Smooth muscle cell of the brain vasculature (primary cell): ENCODE results near the gene CHKA.

Experiments used
- DNase-seq: peaks from one replicate; pipeline ENCODE4 v3.0.0-alpha.2; 2012; ENCODE audit warnings: low read depth, low spot score

The CHKA gene

GRCh38 chr11:68074584-68075352 is 46.4 kb downstream of the CHKA start:
- DNase-seq = no peak

DNA sequence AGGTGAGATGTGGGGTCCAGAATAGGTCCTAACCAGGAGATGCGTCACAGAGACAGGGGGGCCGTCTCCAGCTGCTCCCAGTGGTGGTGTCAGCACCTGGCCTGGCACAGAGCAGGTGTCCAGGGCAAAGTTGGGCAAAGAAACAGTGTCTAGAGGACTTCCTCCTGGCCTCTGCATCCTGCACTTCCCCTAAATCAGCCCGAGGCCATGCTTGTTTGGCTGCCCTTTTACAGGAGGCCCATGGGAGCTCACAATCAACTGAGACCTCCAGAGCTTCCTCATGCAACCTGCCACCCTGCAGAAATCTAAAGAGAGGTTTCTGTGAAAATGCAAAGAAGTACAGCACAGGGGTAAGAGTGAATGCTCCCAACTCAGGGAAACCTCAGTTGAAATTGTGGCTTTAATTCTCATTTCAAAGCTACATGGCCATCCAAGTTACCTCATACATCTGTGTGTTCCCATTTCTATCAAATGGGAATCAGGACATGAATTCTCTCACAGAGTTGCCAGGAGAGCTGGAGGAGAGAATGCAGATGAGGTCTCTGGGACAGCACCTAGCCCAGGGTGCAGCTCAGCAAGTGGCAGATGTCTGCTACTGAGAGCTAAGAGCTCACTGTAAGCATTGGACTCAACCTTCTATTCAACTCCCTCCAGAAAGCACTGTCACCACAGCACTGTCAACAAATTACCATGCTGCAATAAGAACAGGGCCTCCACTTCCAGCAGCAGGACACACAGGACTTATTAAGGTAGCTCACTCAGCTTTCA is 49.7 kb downstream of the CHKA start:
- DNase-seq = no peak

DNA sequence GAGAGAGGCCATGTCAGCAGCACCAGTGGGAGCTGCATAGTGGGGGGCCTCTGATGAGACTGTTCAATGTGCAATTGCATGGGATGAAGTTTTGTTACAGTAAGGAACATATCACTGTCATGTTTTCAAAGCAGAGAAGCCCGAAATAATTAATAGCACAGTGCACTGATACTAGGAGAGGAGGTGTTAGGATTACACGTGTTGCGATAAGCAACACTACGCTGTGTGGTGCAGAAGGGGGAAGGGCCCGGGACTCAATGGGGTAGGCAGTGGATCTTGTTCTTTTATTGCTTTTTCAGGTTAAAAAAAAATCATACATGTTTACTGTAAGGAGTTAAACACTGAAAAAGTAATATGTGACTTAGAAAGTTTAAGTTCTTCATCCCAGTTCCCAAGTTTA is 53.2 kb downstream of the CHKA start:
- no peak for DNase-seq

DNA sequence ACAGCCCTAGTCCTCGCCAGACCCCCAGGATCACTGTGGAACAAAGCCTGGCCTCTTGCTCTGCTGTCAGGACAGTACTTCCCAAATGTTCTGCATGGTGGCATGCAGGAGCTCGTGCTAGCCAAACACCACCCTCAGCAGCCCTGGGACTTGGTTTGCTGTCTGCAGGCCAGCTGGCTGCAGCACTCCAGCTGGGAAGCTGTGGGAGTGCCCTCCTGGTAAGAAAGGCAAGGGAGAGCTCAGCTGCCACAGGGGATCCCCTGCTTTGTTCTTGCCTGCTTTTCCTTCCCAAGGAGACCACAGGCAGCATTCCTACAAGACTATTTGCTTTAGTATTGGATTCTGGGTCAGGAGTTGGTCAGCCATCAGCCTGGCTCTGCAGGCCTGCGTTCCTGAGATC is 54.4 kb downstream of the CHKA start:
- DNase-seq = peak; percentile 69

DNA sequence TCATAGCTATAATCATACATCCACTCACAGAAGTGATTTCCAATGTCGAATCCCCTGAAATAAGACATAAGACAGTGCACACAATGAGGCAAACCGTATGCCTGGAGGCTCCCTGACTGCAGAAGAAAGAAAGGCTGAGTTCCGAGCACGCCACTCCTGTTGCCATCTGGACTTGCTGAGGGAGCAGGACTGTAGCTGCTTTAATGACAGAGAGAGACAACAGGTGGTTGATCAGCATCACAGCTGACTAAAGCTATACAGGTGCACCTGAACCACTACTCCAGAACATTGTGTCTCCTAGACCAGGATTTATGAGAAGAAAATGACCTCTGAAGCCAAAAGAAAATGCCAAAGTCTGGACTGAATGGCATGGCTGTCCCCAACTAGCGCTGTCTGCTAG is 55.3 kb downstream of the CHKA start:
- no peak for DNase-seq

GRCh38 chr11:68064926-68065325 is 56.3 kb downstream of the CHKA start:
- DNase-seq = no peak

DNA sequence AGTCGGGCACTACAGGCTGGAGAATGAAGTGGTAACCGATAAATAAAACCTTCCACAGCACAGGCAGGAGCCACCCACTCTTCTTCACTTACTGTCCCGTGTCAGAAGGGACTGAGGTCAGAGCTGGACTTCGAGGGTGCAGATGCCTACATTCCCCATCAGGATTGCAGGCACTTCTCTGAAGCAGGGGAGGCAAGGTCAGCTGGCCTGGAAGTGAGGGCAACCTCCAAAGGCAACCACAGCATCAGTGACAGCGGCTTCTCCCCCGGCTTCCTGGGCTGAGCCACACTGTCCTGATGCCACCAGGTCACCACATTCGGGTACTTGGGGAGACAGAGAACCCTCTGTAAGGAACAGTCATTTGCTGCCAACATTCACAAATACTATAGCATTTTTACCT is 59.7 kb downstream of the CHKA start:
- no peak for DNase-seq

GRCh38 chr11:68057807-68058206 is 63.4 kb downstream of the CHKA start:
- no peak for DNase-seq

DNA sequence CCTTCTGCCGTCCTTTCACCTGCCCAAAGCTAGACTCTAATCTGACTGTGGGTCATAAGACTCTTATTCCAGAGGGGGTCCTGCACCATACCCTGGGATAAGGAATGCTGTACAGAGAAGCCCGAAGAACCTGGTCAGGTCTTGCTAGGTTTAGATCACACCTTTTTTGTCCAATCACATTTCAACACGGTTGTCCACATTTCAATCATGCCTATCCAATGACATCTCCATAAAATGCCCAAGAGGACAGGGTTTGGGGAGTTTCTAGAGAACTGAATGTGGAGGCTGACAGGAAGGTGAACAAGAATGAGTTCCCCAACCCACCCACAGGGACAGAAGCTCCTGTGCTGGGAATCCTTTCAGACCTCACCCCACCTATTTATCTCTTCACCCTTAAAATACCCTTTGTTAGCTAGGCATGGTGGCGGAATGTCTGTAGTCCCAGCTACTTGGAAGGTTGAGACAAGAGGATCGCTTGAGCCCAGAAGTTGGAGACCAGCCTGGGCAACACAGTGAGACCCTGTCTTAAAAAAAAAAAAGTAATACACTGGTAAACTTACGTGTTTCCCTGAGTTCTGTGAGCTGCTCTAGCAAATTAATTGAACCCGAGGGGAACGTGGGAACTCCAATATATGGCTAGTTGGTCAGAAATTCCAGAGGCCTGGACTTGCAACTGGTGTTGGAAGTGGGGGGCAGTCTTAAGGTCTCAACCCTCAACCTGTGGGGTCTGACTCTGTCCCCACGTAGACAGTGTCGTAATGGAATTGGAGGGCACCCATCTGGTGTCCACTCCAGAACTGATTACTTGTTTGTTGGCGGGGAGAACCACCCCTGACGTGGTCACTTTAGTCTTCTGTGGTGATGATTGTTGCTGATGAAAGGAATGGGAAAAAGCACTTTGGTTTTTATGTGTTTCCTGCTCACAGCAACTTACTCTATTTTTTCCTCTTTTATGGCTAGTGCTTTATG is 64.6 kb downstream of the CHKA start:
- no peak for DNase-seq

DNA sequence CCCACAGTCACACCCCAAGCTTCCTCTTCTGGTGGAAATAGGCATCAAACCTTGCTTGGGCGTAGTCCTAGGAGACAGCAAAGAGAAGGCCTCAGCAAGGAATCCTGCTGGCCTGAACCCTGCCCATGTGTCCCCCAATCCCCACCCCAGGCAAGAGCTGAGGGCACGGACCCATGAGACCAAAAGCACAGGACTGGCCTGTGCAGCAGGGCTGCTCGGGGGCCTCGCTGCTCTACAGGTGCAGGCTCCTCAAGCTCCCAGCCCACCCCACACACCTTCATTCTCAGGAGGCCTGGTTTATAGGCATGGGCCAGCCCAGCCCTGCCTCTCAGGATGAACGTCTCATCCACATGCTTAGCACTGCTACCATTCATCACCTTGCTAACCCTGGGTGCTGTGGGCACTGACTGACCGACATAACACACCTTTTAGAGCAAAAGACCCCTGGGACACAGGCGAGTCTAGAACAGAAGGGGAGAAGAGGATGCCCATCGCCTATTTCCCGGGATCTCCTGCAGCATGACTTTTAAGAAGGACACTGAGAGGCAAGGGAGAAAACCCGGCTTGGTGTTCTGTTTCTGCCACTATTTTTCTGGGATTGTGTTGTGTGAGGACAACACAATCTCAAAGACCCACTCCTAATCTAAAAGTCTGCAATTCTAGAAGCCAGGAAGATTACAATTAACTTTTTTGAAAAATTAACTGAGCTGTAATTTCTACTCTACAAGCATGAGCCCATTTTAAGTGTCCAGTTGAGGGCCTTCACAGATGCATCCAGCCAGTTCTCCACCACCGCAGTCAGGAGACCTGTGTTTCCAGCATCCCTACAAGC is 67.0 kb downstream of the CHKA start:
- DNase-seq = no peak

- DNase-seq = no peak
Measured at GRCh38 chr11:68053117-68053516, 68.1 kb downstream of the CHKA start.

DNA sequence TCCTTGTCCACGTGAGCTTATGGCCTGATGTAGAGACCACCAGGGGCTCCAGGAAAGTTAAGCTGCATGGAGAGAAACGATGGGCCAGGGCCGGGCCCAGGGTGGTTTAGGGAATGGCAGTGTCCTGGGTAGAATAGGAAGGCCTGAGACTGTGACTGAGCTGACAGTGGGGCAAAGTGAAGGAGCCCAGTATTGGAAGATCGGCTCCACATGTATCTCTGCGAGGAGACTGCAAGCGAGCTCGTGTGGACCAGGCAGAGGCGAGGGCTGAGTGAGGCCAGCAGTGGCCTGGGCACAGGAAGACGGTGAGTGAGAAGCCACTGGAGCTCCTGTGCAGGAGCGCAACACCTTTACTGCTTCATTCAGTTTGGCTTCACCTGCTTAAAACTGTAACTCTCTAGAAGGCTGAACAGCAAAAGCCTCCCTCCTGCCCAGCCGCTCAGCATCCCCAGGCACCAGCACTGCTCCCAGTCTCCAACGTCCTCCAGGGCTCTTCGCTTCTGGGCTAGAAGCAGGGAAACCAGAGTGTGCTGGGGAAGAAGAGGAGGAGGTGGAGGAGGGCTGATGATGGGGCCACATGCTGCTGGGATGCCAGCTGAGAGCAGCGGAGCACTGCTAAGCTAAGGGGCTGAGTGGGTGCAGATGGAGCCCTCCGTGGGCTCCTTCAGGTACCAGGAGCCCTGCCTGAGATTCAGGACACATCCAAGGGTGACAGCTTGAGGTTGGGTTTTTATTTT is 68.9 kb downstream of the CHKA start:
- DNase-seq = no peak

GRCh38 chr11:68051191-68052136 is 69.7 kb downstream of the CHKA start:
- DNase-seq = no peak

- DNase-seq = no peak
Measured at GRCh38 chr11:68050371-68050841, 70.8 kb downstream of the CHKA start.

DNA sequence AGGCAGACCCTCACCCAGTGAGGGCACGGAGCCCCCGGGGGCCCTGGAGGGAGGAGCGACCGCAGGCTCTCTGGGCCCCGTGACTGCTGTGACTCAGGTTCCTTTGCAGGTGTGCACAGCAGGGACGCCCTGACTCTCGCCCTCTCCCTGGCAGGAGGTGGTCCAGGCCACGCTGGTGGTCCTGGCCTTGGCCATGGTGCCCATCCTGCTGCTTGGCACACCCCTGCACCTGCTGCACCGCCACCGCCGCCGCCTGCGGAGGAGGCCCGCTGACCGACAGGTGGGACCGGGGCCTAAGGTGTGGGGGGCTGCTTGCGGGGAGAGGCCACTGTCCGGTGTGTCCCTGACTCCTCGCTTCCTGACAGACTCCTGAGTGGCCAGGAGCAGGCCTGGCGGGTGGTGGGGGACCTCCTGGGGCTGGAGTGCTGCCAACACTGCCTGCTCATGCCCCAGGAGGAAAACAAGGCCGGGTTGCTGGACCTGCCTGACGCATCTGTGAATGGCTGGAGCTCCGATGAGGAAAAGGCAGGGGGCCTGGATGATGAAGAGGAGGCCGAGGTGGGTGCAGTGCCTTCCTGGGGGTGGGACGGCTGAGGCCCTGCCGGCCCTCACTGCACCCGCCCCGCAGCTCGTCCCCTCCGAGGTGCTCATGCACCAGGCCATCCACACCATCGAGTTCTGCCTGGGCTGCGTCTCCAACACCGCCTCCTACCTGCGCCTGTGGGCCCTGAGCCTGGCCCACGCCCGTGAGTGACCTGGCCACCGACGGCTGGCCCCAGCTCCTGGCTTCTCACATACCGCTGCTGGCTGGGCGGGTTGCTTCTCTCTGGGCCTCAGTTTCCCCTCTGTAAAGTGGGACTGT is 71.4 kb downstream of the CHKA start:
- no peak for DNase-seq

GRCh38 chr11:68048681-68049508 is 72.3 kb downstream of the CHKA start:
- no peak for DNase-seq
